Activated CD4-positive, alpha-beta memory T cell treated with anti-CD3 and anti-CD28 coated beads, Interleukin-2, amount 10 ng/mL, durations not matched to agents 7 days and 5 days (primary cell): ENCODE measurements around the gene SIRT3. TPM values are rescaled to one million over a fixed set of nuclear protein-coding genes. Genes with fewer than 3 reads are reported as not detected.
"Not testable (repeated sequence)": the region's sequence is repeated elsewhere in the genome, so short reads cannot be mapped to it uniquely, and the experiment has no call there.

Experiments
- CTCF ChIA-PET: fragments of 350-600 bp; sonication (Branson Sonifier 250); formaldehyde crosslinking; loops from one replicate; lab custom pipeline; 2021; ENCODE audit warnings: antibody characterized with exemption, inconsistent platforms; lab: Charles Lee
- POLR2A ChIA-PET: fragments of 350-600 bp; sonication (Branson Sonifier 250); formaldehyde crosslinking; loops from one replicate; lab custom pipeline; 2021; ENCODE audit warnings: antibody characterized with exemption; lab: Charles Lee
- DNase-seq: peaks from one replicate; pipeline ENCODE4 v3.0.0-alpha.2; 2020
- H3K27ac Mint-ChIP-seq: one replicate; pipeline ENCODE4 v1.8.0; 2021; ENCODE audit warnings: mild to moderate bottlenecking, mixed read lengths
- H3K27me3 Mint-ChIP-seq: one replicate; pipeline ENCODE4 v1.8.0; 2021; ENCODE audit warnings: mixed read lengths
- H3K36me3 Mint-ChIP-seq: one replicate; pipeline ENCODE4 v1.8.0; 2021; ENCODE audit warnings: low read depth, mixed read lengths
- H3K4me1 Mint-ChIP-seq: one replicate; pipeline ENCODE4 v1.8.0; 2021; ENCODE audit warnings: mixed read lengths
- H3K4me3 Mint-ChIP-seq: one replicate; pipeline ENCODE4 v1.8.0; 2021; ENCODE audit warnings: mild to moderate bottlenecking, mixed read lengths
- H3K9me3 Mint-ChIP-seq: one replicate; pipeline ENCODE4 v1.8.0; 2021; ENCODE audit warnings: mixed read lengths
- total RNA-seq, 2 experiments: library from RNA; stranded (reverse); gene quantifications; one replicate each; pipeline ENCODE4 v1.2.3, GENCODE V29; 2021

Gene SIRT3
- total RNA-seq, 2 experiments from 2014 or later: 11.6 to 16.3 TPM

GRCh38 chr11:268716-269145, 32.6 kb upstream of the SIRT3 start:
- H3K27me3 Mint-ChIP-seq, H3K9me3 Mint-ChIP-seq: not testable (repeated sequence)
- Mint-ChIP-seq H3K4me1 (peaks cover 36% of the 10 kb centered on the region), H3K4me3 (peak overlapping the region; percentile 88), H3K36me3 (peaks cover 14% of the 10 kb centered on the region), H3K27ac (peak overlapping the region; percentile 98)
- POLR2A ChIA-PET: interaction anchor here (0.7 to 3.7 kb wide), 20 partner anchors 10 to 319 kb away, joined by 3 to 75 read pairs (median 10); partner anchors contain the start of genes BET1L, IFITM1, NLRP6 and PGGHG
- peak; percentile 84 for DNase-seq
- CTCF ChIA-PET: interaction anchor here (0.9 to 3.3 kb wide), 7 partner anchors 17 to 180 kb away, joined by 3 to 17 read pairs (median 3); partner anchors contain the start of genes PSMD13 and SIRT3

GRCh38 chr11:267491-267994, 31.4 kb upstream of the SIRT3 start:
- Mint-ChIP-seq H3K4me1 (peaks cover 36% of the 10 kb centered on the region), H3K27me3 (no peaks in the 10 kb centered on the region), H3K27ac (peak overlapping the region; percentile 98), H3K9me3 (peaks cover 1% of the 10 kb centered on the region), H3K4me3 (peak overlapping the region; percentile 88), H3K36me3 (peaks cover 14% of the 10 kb centered on the region)
- ChIA-PET POLR2A (interaction anchor here (0.8 to 3.7 kb wide), 20 partner anchors 9 to 239 kb away, joined by 3 to 75 read pairs (median 10); partner anchors contain the start of genes BET1L, IFITM2, NLRP6 and PGGHG), CTCF (interaction anchor here (1.4 to 3.3 kb wide), 4 partner anchors 10 to 181 kb away, joined by 3 to 17 read pairs (median 4); no protein-coding TSS in a partner anchor)
- peak; percentile 74 for DNase-seq

- Mint-ChIP-seq H3K36me3 (peaks cover 14% of the 10 kb centered on the region), H3K4me3 (peak overlapping the region; percentile 68), H3K9me3 (peaks cover 1% of the 10 kb centered on the region), H3K4me1 (peaks cover 36% of the 10 kb centered on the region), H3K27me3 (no peaks in the 10 kb centered on the region), H3K27ac (peak overlapping the region; percentile 68)
- POLR2A ChIA-PET: interaction anchor here (0.7 to 3.7 kb wide), 17 partner anchors 9 to 140 kb away, joined by 3 to 75 read pairs (median 11); partner anchors contain the start of genes BET1L, IFITM2, NLRP6 and PGGHG
- DNase-seq: no peak
- CTCF ChIA-PET: interaction anchor here (1.4 to 3.3 kb wide), 2 partner anchors 10 to 15 kb away, joined by 3 to 17 read pairs; no protein-coding TSS in a partner anchor
Observed at GRCh38 chr11:266676-267439, 30.7 kb upstream of the SIRT3 start.

GRCh38 chr11:261624-262023, 25.5 kb upstream of the SIRT3 start:
- no peak overlapping the region for H3K4me3 Mint-ChIP-seq
- ChIA-PET POLR2A (interaction anchor here (1.0 to 1.4 kb wide), 2 partner anchors 11 kb away, joined by 4 read pairs; no protein-coding TSS in a partner anchor), CTCF (interaction anchor here (1.3 kb wide), 1 partner anchor 11 kb away, joined by 6 read pairs; no protein-coding TSS in a partner anchor)
- no peak overlapping the region for H3K27ac Mint-ChIP-seq
- H3K27me3 Mint-ChIP-seq: peaks cover 8% of the 10 kb centered on the region
- no peaks in the 10 kb centered on the region for H3K36me3 Mint-ChIP-seq
- DNase-seq: no peak
- H3K9me3 Mint-ChIP-seq: peaks cover 1% of the 10 kb centered on the region
- H3K4me1 Mint-ChIP-seq: peaks cover 2% of the 10 kb centered on the region

- ChIA-PET CTCF (interaction anchor here (2.5 kb wide), 1 partner anchor 9 kb away, joined by 10 read pairs; no protein-coding TSS in a partner anchor), POLR2A (interaction anchor here (1.9 kb wide), 1 partner anchor 9 kb away, joined by 9 read pairs; no protein-coding TSS in a partner anchor)
- no peak for DNase-seq
- H3K4me3 Mint-ChIP-seq: no peak overlapping the region
- H3K27me3 Mint-ChIP-seq: peaks cover 8% of the 10 kb centered on the region
- no peaks in the 10 kb centered on the region for H3K4me1 Mint-ChIP-seq
- H3K9me3 Mint-ChIP-seq: no peaks in the 10 kb centered on the region
- H3K27ac Mint-ChIP-seq: no peak overlapping the region
- no peaks in the 10 kb centered on the region for H3K36me3 Mint-ChIP-seq
Observed at GRCh38 chr11:259413-259812, 23.3 kb upstream of the SIRT3 start.

GRCh38 chr11:257766-258493, 21.8 kb upstream of the SIRT3 start:
- POLR2A ChIA-PET: interaction anchor here (1.9 kb wide), 1 partner anchor 10 kb away, joined by 9 read pairs; no protein-coding TSS in a partner anchor
- no peak for DNase-seq
- H3K9me3 Mint-ChIP-seq: no peaks in the 10 kb centered on the region
- H3K36me3 Mint-ChIP-seq: peaks cover 11% of the 10 kb centered on the region
- H3K27ac Mint-ChIP-seq: no peak overlapping the region
- no peaks in the 10 kb centered on the region for H3K4me1 Mint-ChIP-seq
- peaks cover 8% of the 10 kb centered on the region for H3K27me3 Mint-ChIP-seq
- CTCF ChIA-PET: interaction anchor here (1.1 to 2.5 kb wide), 3 partner anchors 7 to 91 kb away, joined by 3 to 10 read pairs (median 3); no protein-coding TSS in a partner anchor
- H3K4me3 Mint-ChIP-seq: no peak overlapping the region

- ChIA-PET POLR2A (interaction anchor here (1.9 kb wide), 1 partner anchor 11 kb away, joined by 9 read pairs; no protein-coding TSS in a partner anchor), CTCF (interaction anchor here (1.4 kb wide), 1 partner anchor 10 kb away, joined by 3 read pairs; no protein-coding TSS in a partner anchor)
- no peak overlapping the region for H3K4me3 Mint-ChIP-seq
- no peaks in the 10 kb centered on the region for H3K4me1 Mint-ChIP-seq
- no peaks in the 10 kb centered on the region for H3K9me3 Mint-ChIP-seq
- DNase-seq: no peak
- no peak overlapping the region for H3K27ac Mint-ChIP-seq
- peaks cover 16% of the 10 kb centered on the region for H3K36me3 Mint-ChIP-seq
- H3K27me3 Mint-ChIP-seq: peaks cover 8% of the 10 kb centered on the region
Observed at GRCh38 chr11:256952-257737, 21.0 kb upstream of the SIRT3 start.

GRCh38 chr11:255816-256215, 19.7 kb upstream of the SIRT3 start:
- DNase-seq: no peak
- ChIA-PET CTCF (no interaction called here), POLR2A (no interaction called here)
- Mint-ChIP-seq H3K36me3 (peaks cover 28% of the 10 kb centered on the region), H3K9me3 (no peaks in the 10 kb centered on the region), H3K27ac (no peak overlapping the region), H3K4me1 (peaks cover 3% of the 10 kb centered on the region), H3K27me3 (peaks cover 8% of the 10 kb centered on the region), H3K4me3 (no peak overlapping the region)

- no peaks in the 10 kb centered on the region for H3K9me3 Mint-ChIP-seq
- peaks cover 8% of the 10 kb centered on the region for H3K27me3 Mint-ChIP-seq
- H3K4me3 Mint-ChIP-seq: no peak overlapping the region
- no peak for DNase-seq
- no peak overlapping the region for H3K27ac Mint-ChIP-seq
- peaks cover 8% of the 10 kb centered on the region for H3K4me1 Mint-ChIP-seq
- ChIA-PET POLR2A (no interaction called here), CTCF (no interaction called here)
- peaks cover 33% of the 10 kb centered on the region for H3K36me3 Mint-ChIP-seq
Observed at GRCh38 chr11:255176-255575, 19.0 kb upstream of the SIRT3 start.

GRCh38 chr11:253886-254270, 17.7 kb upstream of the SIRT3 start:
- no peak overlapping the region for H3K4me3 Mint-ChIP-seq
- H3K27me3 Mint-ChIP-seq: peaks cover 6% of the 10 kb centered on the region
- no peaks in the 10 kb centered on the region for H3K9me3 Mint-ChIP-seq
- peaks cover 43% of the 10 kb centered on the region for H3K36me3 Mint-ChIP-seq
- ChIA-PET CTCF (no interaction called here), POLR2A (interaction anchor here (2.6 to 4.8 kb wide), 2 partner anchors 14 to 17 kb away, joined by 8 to 25 read pairs; partner anchors contain the start of gene PSMD13)
- H3K4me1 Mint-ChIP-seq: peaks cover 11% of the 10 kb centered on the region
- no peak for DNase-seq
- no peak overlapping the region for H3K27ac Mint-ChIP-seq

- H3K27ac Mint-ChIP-seq: no peak overlapping the region
- no peaks in the 10 kb centered on the region for H3K9me3 Mint-ChIP-seq
- peaks cover 11% of the 10 kb centered on the region for H3K4me1 Mint-ChIP-seq
- H3K27me3 Mint-ChIP-seq: peaks cover 5% of the 10 kb centered on the region
- H3K36me3 Mint-ChIP-seq: peaks cover 48% of the 10 kb centered on the region
- H3K4me3 Mint-ChIP-seq: no peak overlapping the region
- CTCF ChIA-PET: interaction anchor here (2.9 to 4.2 kb wide), 3 partner anchors 14 to 195 kb away, joined by 12 to 36 read pairs (median 17); no protein-coding TSS in a partner anchor
- DNase-seq: no peak
- POLR2A ChIA-PET: interaction anchor here (2.6 to 4.8 kb wide), 2 partner anchors 15 to 16 kb away, joined by 8 to 25 read pairs; partner anchors contain the start of gene PSMD13
Observed at GRCh38 chr11:253160-253885, 17.2 kb upstream of the SIRT3 start.
